Jurkat, Clone E6-1 (cell line): ENCODE measurements around the gene KIF26B.
"Not testable (repeated sequence)": the region's sequence is repeated elsewhere in the genome, so short reads cannot be mapped to it uniquely, and the experiment has no call there.

Experiments used
- DNase-seq: peaks from one replicate; pipeline ENCODE4 v3.0.0-alpha.2; 2011; ENCODE audit warnings: low read depth, low spot score
- H3K4me3 ChIP-seq: 2 replicates; pipeline ENCODE4 v1.5.1; 2011; ENCODE audit warnings: mild to moderate bottlenecking, low read length, control low read depth, moderate library complexity

Gene KIF26B

DNA sequence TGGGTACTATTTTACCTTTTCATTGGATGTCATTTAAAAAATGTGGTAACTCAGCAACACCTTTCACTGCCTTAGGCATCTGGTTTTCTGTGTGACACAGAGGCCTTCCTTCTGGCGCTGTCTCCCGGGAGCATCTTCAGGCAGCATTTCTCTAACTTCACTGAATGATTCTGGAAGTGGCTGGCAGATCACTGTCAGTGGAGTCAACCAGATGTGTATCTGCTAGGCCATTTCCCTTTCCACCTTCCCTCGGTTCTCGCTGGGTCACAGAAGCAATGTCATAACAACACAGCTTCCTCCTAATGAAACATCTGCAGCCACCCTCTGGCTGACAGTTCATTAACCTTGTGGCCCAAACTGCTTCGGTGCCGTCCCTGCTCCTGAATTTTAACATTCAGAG is 137.8 kb downstream of the KIF26B start:
- DNase-seq = no peak
- no peak overlapping the region for H3K4me3 ChIP-seq

GRCh38 chr1:245294020-245294419 is 139.2 kb downstream of the KIF26B start:
- H3K4me3 ChIP-seq = no peak overlapping the region
- no peak for DNase-seq

DNA sequence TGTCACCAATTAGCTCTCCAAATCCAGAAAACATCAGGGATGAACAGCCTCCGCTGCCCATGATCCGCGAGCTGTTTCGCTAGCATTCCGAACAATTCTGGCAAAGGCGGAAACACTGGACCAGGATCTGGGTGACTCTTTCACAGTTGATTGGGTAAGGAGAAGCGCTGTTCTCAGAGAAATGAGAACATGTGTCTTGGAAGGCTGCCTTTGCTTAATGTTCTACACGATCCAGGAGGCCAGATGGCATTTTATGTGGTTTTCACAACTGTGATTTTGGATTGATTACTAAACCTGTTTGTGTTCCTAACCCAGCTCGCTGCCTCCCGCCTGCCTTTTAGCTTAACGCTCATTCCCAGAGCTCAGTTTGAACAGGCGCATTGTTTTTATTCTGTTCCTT is 144.0 kb downstream of the KIF26B start:
- no peak overlapping the region for H3K4me3 ChIP-seq
- DNase-seq = no peak

- no peak for DNase-seq
Observed at GRCh38 chr1:245301162-245301580, 146.4 kb downstream of the KIF26B start.

GRCh38 chr1:245301921-245302320 is 147.1 kb downstream of the KIF26B start:
- DNase-seq = no peak
- H3K4me3 ChIP-seq = no peak overlapping the region

More at GRCh38 chr1:245301162-245301580, 146.4 kb downstream of the KIF26B start:
- no peak overlapping the region for H3K4me3 ChIP-seq

DNA sequence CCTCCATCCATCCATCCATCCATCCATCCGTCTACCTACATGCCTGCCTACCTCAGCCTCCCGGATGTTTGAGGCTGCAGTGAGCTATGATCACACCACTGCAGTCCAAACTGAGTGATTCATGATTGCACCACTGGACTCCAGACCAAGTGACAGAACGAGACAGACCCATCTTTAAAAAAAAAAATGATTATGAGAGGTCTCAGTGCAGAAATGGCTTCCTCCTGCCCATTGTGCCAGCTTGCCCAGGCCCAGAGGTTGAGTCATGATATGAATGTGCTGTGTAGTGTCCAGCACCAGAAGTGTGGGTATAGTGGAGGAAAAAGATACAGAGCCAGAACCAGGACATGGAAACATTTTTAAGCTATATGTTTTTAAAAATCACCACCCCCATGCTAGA is 149.9 kb downstream of the KIF26B start:
- no peak overlapping the region for H3K4me3 ChIP-seq
- no peak for DNase-seq

DNA sequence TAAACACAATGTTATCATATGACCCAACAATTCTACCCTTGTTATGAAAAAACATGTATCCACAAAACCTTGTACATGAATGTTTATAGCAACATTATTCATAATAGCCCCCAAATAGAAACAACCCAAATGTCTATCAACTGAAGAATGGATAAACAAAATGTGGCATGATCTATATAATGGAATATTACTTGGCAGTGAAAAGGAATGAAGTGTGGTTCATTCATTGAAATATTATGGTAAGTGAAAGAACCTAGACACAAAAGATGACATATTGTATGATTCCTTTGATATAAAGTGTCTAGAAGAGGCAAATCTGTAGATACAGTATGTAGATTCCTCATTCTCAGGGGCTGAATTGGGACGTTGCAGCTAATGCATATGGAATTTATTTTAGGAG is 151.2 kb downstream of the KIF26B start:
- no peak for DNase-seq
- no peak overlapping the region for H3K4me3 ChIP-seq

DNA sequence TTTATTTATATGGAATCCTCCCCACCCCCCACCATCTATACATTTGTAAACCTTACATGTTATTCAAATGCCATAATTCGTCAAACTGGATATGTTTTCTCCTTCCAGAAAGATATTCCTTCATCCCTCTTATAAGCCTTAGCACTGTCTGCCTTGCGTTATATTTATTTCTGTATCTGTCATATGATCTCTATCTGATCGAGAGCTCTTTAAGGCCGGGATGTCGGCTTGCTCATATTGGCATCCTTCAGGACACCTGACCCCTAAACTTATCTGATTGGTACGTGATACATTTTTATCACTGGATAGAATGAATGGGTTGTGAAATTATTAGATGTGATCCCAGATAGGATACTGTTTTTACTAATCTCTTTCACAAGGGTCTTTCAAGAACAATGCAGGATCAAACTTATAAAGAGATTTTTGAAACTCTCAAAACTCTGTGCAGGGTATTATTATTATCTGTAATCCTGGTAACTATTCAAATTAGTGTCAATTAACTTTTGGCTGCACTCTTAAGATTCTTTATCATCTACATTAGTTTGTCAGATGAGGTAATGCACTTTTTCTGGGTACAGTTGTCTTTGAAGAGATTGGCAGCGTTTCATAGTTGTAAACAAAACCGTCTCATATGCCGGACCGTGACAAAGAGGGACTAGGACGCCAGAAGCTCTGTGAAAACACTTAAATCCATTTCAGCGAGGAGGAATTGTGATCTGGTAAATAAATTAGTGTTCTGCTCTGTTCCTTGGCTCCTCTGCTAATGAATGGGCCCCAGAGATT is 152.0 kb downstream of the KIF26B start:
- DNase-seq = no peak
- no peak overlapping the region for H3K4me3 ChIP-seq

- no peak for DNase-seq
- H3K4me3 ChIP-seq = no peak overlapping the region
Observed at GRCh38 chr1:245310571-245311531, 156.1 kb downstream of the KIF26B start.

GRCh38 chr1:245311887-245312536 is 157.2 kb downstream of the KIF26B start:
- no peak overlapping the region for H3K4me3 ChIP-seq
- DNase-seq = no peak

DNA sequence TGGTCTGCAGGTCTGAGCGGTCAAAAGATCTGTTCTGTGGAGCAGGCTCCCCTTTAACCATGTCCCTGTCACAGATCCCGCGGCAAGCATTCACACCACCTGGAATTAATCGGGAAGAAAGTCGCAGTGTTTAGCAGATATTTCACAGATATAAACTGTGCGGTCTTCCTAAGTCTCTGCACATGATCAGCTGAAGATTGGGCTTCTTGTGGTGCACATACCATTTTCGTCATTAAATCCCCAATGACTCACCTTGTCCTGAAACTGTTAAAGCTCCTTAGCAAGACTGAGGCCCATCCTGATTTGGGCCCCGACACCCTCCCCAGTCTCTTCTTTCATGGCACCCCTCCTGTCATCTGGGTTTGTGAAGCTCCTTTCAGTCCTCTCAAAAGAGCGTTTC is 158.8 kb downstream of the KIF26B start:
- no peak for DNase-seq
- no peak overlapping the region for H3K4me3 ChIP-seq

DNA sequence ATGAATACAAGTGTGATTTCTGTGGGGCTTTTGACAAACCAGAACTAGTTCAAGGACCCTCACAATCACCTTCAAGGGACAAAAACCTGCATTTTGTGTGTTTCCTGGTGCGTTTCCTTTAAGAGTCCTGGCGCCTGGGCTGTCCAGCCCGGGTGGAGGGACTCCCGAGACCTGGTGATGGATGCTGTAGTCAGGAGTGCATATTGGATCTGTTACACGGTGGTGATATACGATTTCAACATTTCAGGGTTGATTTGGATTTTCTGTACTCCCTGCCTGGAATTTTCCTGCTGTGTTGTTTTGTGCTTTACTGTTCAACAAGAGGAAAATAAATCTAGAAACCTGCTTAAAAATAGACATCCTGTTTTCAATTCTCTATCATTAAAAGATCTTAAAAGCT is 162.0 kb downstream of the KIF26B start:
- no peak for DNase-seq

GRCh38 chr1:245317217-245317616 is 162.4 kb downstream of the KIF26B start:
- H3K4me3 ChIP-seq = no peak overlapping the region
- DNase-seq = no peak

More for the DNA sequence above, 162.0 kb downstream of the KIF26B start:
- H3K4me3 ChIP-seq = no peak overlapping the region

GRCh38 chr1:245319094-245319493 is 164.3 kb downstream of the KIF26B start:
- DNase-seq = no peak
- H3K4me3 ChIP-seq = no peak overlapping the region

GRCh38 chr1:245322673-245323072 is 167.9 kb downstream of the KIF26B start:
- no peak overlapping the region for H3K4me3 ChIP-seq
- DNase-seq = no peak

DNA sequence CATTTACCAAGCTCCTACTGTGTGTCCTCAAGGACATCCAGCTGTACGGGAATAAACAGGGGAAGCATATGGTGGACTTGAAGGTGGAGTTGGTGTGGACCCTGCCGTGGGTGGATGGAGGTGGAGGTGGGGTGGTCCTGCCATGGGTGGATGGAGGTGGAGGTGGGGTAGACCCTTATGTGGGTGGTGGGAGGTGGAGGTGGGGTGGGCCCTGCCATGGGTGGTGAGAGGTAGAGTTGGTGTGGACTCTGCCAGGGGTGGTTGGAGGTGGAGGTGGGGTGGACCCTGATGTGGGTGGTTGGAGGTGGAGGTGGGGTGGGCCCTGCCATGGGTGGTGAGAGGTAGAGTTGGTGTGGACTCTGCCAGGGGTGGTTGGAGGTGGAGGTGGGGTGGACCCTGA is 169.0 kb downstream of the KIF26B start:
- not testable (repeated sequence) for DNase-seq, H3K4me3 ChIP-seq

DNA sequence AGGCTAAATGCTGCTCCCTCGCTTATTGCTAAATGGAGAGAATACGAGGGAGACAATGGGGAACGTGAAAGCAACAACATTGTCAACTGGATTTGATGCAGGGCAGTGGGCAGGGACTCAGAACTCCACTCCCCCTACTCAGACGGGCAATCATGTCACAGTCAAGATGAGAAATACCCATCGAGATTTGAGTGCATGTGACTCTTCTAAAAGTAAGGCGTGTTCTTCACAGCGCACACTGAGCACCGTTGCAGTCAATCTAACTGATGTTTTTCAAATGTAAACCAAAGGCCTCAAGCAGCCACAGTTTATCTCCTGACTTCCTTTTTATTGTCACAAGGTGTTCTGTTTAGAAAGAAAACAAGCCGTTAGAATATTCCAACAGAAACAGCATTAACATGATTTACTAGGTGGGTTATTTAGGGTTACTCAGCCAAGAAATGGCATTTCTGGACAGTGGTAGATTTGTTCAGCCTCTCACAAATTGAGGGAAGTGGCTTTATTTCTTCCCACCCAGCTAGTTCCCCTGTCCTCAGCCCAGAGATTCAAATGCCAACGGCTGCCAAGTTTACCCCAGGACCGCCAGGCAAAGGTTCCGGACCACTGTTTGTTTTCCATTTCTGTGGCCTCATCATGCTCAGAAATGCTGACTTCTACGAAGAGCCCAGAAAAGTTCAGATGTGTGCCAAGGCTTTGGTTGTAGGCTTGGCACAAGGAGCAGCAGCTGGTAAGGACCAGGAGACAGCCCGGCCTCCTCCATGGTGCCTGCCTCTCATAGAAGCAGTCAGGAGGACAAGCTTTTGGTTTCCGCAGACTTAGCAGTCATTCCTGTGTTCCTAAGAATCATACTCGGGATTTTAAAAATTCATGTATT is 171.4 kb downstream of the KIF26B start:
- no peak for DNase-seq
- H3K4me3 ChIP-seq = no peak overlapping the region

DNA sequence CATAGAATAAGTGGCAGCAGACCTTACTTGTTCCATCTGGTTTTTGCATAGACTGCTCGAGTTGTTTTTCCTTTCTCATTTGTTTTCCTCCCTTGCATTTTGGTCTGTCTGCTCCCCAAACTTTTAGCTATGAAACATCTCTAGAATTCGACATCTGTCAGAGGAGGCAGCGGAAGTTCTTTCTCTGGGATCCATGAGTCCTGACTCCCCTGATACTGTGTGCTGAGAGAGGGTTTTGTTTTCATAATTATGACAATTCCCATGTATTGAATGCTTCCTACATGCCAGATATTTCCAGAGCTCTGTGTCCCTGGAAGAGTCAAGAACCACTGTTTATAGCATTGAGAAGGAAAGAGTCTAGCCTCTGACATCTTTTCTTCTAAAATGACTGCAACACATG is 172.6 kb downstream of the KIF26B start:
- DNase-seq = no peak
- no peak overlapping the region for H3K4me3 ChIP-seq

DNA sequence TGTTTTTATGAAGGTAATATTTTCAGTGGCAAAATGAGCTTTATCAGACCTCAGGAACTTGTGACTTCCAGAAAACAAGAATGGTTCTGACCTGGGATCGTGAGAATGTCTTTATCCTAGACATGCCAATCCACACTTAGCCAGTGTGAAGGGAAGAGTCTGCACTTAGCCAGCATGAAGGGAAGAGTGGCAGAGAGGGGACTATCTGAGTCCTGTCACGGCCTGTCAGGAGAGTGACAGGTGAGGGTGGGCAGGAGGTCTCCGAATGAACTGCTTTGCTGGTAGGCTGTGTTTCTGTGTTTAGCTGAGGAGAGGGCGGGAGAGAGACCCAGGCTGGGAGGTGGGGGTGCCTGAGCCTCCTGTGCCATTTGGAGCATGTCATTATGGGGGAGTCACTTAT is 173.1 kb downstream of the KIF26B start:
- no peak overlapping the region for H3K4me3 ChIP-seq
- DNase-seq = no peak
